IPS DF 6.9 (cell line): Measurements from ENCODE around the gene GBP4.

ENCODE experiments used
- DNase-seq: peaks from one replicate; pipeline ENCODE4 v3.0.0-alpha.2; 2013; ENCODE audit warnings: low read depth, low spot score
- H3K27ac ChIP-seq: one replicate; pipeline ENCODE4 v1.5.1; 2013; ENCODE audit warnings: low read length, control low read depth
- H3K27me3 ChIP-seq: 2 replicates; pipeline ENCODE4 v1.6.1; 2013; ENCODE audit warnings: mild to moderate bottlenecking, low read length; ENCODE audit not compliant: control insufficient read depth, insufficient read depth
- H3K36me3 ChIP-seq: 2 replicates; pipeline ENCODE4 v1.6.1; 2013; ENCODE audit warnings: low read length; ENCODE audit not compliant: control insufficient read depth, insufficient read depth
- H3K4me1 ChIP-seq: 2 replicates; pipeline ENCODE4 v1.6.1; 2013; ENCODE audit warnings: low read length; ENCODE audit not compliant: control insufficient read depth, insufficient read depth
- H3K4me3 ChIP-seq: 2 replicates; pipeline ENCODE4 v1.5.1; 2013; ENCODE audit warnings: mild to moderate bottlenecking, low read length
- H3K9me3 ChIP-seq: 2 replicates; pipeline ENCODE4 v1.6.1; 2013; ENCODE audit warnings: low read length, inconsistent platforms; ENCODE audit not compliant: control insufficient read depth, insufficient read depth
- WGBS: extraction: QIAGEN DNeasy Blood & Tissue Kit; methylation state at CpG from one replicate; pipeline ENCODE4 v1.1.7; 2013; ENCODE audit warnings: mixed read lengths, missing lambda C conversion rate; ENCODE audit not compliant: insufficient read length, insufficient coverage; 5-methylcytosine and 5-hydroxymethylcytosine counted together

The GBP4 gene

DNA sequence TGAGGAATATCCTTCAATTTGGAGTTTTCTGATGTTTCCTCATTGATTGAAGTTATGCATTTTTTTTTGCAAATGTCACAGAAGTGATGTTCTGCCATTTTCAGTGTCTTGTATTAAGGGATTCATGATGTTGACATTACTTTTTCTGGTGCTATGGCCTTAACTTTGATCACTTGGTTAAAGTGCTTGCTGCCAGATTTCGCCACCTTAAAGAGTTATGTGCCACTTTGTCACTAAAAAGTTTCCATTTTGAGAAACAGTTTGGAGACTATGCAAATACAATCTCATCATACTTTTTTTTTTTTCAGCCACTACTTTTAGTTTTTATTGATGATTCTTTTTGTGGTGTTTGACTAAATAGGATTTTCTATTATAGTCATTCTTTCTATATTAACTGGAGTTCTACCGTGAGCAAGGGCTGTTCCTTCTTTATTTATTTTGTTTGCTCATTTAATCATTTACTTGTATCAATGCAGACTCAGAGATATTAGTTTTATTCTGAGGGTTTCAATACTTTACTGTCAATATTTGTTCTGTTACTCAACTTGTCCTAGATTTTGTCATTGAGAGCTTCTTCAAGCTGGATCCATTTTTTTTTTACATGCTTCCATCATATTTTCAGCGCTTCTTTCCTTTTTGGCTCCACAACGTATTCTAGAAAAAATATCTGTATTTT lies 26.1 kb downstream of the GBP4 start:
- no peaks in the 10 kb centered on the region for H3K9me3 ChIP-seq
- no peaks in the 10 kb centered on the region for H3K27me3 ChIP-seq
- DNase-seq: no peak
- WGBS: no CpG with 5 or more reads among the region's 4 CpGs
- no peaks in the 10 kb centered on the region for H3K4me1 ChIP-seq
- no peak overlapping the region for H3K4me3 ChIP-seq
- H3K27ac ChIP-seq: no peak overlapping the region
- H3K36me3 ChIP-seq: no peaks in the 10 kb centered on the region

DNA sequence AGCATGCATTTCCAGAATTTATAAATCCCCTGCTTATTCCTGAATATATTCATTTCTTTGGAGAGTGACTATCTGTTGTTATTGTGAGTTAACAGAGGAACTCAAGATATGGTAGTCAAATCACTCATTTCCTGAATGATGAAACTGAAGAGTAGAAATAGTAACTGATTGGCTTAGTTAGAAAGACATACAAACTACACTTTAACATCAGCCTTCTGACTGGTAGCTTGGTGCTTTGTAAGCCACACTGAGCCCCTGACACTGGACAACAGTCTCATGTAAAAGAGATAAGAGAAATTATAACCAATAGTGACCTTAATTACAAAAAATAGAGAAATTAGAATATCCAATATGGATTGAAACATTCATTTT lies 27.7 kb downstream of the GBP4 start:
- H3K4me1 ChIP-seq: no peaks in the 10 kb centered on the region
- H3K9me3 ChIP-seq: no peaks in the 10 kb centered on the region
- DNase-seq: no peak
- no peaks in the 10 kb centered on the region for H3K36me3 ChIP-seq
- H3K27ac ChIP-seq: no peak overlapping the region
- no peak overlapping the region for H3K4me3 ChIP-seq
- H3K27me3 ChIP-seq: no peaks in the 10 kb centered on the region

DNA sequence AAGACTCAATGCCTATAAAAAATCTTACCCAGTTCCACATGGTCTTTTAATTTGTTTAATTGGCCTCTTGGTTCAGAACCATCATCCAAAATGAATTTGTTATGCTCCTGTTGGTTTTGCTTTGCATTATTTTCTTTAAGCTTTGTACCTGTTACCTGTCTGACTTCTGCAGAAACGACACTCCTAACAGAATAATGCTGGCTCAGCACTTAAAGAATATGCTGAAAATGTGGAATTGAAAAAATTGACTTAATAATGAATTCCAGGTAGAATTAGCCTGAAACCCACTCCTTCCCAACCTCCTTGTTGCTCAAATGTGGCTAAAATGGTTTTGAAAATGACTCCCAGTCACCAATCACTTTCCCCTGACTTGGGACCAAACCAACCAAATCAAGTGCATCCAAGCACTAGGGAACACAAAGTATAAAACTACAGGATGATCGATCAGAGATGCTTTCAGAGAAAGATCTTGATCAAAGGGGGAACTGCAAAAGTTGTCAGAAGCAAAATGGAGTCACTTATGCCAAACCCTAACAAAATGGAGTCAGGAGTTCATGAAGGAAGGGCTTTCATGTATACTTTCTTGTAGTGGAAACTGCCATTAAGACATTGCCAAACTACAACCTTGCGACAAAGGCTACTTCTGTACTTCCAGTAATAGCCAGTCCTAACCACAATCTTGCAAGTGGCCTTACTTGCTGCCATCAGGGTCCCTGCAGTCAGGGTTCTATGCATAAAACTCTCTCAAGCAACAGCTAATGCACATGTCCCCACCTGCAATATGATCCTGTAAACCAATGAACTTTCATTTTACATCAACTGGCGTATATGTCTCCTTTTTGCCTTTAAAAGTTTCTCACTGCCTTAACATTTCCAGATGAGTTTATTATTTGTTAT lies 28.3 kb downstream of the GBP4 start:
- Histone ChIP-seq H3K4me3 (no peak overlapping the region), H3K9me3 (no peaks in the 10 kb centered on the region), H3K27ac (no peak overlapping the region), H3K4me1 (no peaks in the 10 kb centered on the region), H3K27me3 (no peaks in the 10 kb centered on the region), H3K36me3 (no peaks in the 10 kb centered on the region)
- no peak for DNase-seq
- no CpG with 5 or more reads among the region's 4 CpGs for WGBS

DNA sequence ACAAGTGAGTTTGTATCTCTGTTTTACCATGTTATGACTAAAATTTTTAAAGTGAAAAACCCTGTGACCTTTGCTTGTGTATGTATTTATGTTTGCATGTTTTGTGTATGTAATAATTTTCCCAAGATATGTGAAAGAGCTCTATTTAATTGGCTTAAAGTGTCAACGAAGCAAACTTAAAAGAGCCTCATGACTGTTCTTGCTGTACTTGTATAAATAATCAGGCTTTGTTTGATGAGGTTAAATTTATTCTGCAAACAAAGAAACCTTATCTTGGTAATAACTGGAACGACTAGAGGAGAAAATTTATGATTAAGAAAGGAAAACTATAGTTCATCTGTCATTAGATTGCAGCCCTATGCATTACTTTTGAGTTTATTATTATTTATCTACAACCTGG lies 29.6 kb downstream of the GBP4 start:
- no CpG with 5 or more reads among the region's 2 CpGs for WGBS
- no peaks in the 10 kb centered on the region for H3K36me3 ChIP-seq
- H3K4me3 ChIP-seq: no peak overlapping the region
- no peak for DNase-seq
- H3K27ac ChIP-seq: no peak overlapping the region
- H3K4me1 ChIP-seq: no peaks in the 10 kb centered on the region
- H3K27me3 ChIP-seq: no peaks in the 10 kb centered on the region
- H3K9me3 ChIP-seq: no peaks in the 10 kb centered on the region

DNA sequence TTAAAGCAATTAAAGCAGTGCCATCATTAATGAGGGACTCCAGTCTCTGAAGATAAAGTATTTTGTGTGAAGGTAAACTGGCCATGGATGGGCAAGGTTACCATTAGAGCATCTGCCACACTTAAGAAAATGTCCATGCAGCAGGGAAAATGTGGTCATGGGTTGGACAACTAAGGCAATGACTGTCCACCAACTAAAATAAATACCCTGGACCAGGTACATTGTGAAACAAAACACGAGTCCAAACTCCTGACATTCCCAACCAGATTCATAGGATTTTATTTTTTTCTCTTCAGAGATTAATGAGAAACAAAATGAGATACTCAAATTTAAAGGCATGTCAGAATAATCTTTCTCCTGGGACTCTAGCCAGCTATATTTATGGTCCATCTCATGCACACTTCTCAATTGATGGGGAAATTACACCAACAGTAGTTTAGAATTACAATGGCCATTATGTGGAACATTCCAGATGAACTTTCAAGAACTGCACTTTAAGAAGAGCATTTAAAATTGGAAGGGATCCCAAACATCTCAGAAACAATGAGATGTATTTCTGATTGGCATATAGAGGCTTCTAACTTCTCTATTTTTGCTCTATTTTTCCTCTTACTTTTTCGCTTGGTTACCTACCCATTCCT lies 31.0 kb downstream of the GBP4 start:
- H3K4me3 ChIP-seq: no peak overlapping the region
- no peak overlapping the region for H3K27ac ChIP-seq
- H3K27me3 ChIP-seq: no peaks in the 10 kb centered on the region
- WGBS: no CpG with 5 or more reads among the region's 2 CpGs
- H3K36me3 ChIP-seq: no peaks in the 10 kb centered on the region
- H3K9me3 ChIP-seq: no peaks in the 10 kb centered on the region
- DNase-seq: no peak
- no peaks in the 10 kb centered on the region for H3K4me1 ChIP-seq

DNA sequence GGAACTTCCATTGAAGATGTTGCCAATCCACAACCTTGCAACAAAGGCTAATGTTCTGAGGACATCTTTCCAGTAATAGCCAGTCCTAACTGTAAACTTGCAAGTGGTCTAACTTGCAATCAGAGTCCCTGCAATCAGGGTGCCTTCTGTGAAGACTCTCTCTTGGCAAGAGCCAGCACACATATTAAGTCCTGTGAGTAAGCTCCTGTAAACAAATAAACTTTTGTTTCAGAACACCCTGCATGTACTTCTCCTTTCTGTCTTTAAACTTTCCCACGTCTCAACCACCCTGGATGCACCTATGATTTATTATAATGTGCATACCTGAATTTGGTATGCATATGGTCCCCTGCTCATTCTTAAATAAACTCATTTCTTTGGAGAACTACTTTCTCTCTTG lies 32.0 kb downstream of the GBP4 start:
- DNase-seq: no peak
- Histone ChIP-seq H3K4me1 (no peaks in the 10 kb centered on the region), H3K27me3 (no peaks in the 10 kb centered on the region), H3K4me3 (no peak overlapping the region), H3K9me3 (no peaks in the 10 kb centered on the region), H3K27ac (no peak overlapping the region), H3K36me3 (no peaks in the 10 kb centered on the region)
- WGBS: no CpG with 5 or more reads among the region's 1 CpG

DNA sequence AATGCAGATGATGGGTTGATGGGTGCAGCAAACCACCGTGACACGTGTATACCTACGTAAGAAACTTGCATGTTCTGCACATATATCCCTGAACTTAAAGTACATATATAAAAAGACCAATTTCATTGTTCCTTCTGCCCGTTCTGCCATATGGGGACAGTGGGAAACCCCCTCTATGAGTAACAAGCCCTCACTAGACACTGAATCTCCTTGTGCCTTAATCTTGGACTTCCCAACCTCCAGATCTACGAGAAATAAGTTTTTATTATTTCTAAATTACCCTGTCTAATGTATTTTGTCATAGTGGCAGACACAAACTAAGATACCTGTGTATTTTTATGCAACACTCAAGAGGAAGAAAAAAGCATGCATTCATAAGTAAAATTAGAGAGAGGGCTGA lies 32.9 kb downstream of the GBP4 start:
- H3K9me3 ChIP-seq: no peaks in the 10 kb centered on the region
- no peak overlapping the region for H3K27ac ChIP-seq
- no peaks in the 10 kb centered on the region for H3K27me3 ChIP-seq
- no peak for DNase-seq
- no CpG with 5 or more reads among the region's 5 CpGs for WGBS
- H3K4me1 ChIP-seq: no peaks in the 10 kb centered on the region
- no peaks in the 10 kb centered on the region for H3K36me3 ChIP-seq
- H3K4me3 ChIP-seq: no peak overlapping the region

DNA sequence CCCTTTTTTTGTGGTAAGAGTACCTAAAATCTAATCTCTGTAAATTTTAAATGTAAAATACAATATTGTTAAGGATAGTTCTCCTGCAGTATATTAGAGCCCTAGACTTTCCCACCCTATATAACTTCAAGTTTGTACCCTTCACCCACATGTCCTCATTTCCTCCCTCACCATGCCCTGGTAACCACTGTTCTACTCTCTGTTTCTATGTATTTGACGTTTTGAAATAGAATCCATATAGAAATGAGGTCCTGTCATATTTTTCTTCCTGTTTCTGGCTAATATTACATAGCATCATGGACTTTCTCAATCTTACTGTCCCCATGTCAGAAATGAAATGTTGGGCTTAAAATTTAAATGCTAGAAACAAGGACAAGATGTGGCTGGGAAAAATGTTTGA lies 47.7 kb downstream of the GBP4 start:
- no peak overlapping the region for H3K4me3 ChIP-seq
- H3K9me3 ChIP-seq: no peaks in the 10 kb centered on the region
- no peaks in the 10 kb centered on the region for H3K36me3 ChIP-seq
- no CpG with 5 or more reads among the region's 1 CpG for WGBS
- no peak overlapping the region for H3K27ac ChIP-seq
- DNase-seq: no peak
- no peaks in the 10 kb centered on the region for H3K4me1 ChIP-seq
- H3K27me3 ChIP-seq: no peaks in the 10 kb centered on the region

DNA sequence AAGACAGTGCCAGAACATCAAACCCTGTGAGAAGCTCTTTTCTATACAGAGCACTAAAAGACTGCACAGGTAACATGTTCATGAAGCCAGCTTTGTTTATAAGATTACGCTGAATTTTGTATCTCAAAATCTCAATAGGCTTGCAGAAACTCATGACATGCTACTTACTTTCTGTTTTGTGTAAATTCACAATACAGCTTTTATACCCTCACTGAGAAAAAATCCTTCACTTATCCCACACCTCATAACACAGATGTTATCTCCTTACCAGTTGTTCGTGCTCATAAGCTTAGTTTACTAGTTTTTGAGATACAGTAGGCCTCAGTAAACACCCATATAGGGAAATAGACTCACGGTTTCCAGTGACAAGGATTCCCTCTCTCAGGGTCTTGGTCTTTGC lies 48.8 kb downstream of the GBP4 start:
- WGBS: no CpG with 5 or more reads among the region's 3 CpGs
- Histone ChIP-seq H3K36me3 (no peaks in the 10 kb centered on the region), H3K4me3 (no peak overlapping the region), H3K27me3 (no peaks in the 10 kb centered on the region), H3K9me3 (no peaks in the 10 kb centered on the region), H3K27ac (no peak overlapping the region), H3K4me1 (no peaks in the 10 kb centered on the region)
- no peak for DNase-seq

DNA sequence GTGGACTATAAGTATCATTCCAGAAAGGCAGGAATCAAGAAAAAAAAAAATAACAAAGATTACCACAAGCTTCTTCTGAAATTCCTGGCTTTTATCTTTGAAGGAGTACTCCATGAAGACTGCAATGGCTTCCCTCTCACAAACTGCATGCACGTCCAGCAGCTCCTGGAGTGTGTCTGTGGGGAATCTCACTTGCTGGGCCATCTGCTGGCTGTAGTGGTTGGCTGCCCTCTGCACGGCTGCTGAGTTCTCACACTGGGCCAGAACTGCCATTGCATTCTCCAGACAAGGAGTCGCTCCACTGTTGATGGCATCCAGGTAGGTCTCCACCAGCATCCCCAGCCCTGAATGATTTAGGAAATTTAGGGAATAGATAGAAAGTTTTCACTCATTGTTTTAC lies 49.5 kb downstream of the GBP4 start:
- H3K4me1 ChIP-seq: no peaks in the 10 kb centered on the region
- H3K36me3 ChIP-seq: no peaks in the 10 kb centered on the region
- WGBS: no CpG with 5 or more reads among the region's 3 CpGs
- H3K9me3 ChIP-seq: no peaks in the 10 kb centered on the region
- H3K27me3 ChIP-seq: no peaks in the 10 kb centered on the region
- no peak overlapping the region for H3K27ac ChIP-seq
- peak; percentile 16 for DNase-seq
- no peak overlapping the region for H3K4me3 ChIP-seq
